Measurements from ENCODE around the gene DAP. TPM values are rescaled to one million over a fixed set of nuclear protein-coding genes. Genes with fewer than 3 reads are reported as not detected.

DAP gene
- total and polyA plus RNA-seq, 2 experiments from 2014 or later, result 35.7 to 37.6 TPM

- no peaks in the 10 kb centered on the region for H3F3A ChIP-seq (replicated peaks; ENCODE audit: low read depth)
Measured at GRCh38 chr5:10682801-10683525, 78.1 kb downstream of the DAP start.

More at GRCh38 chr5:10682801-10683525, 78.1 kb downstream of the DAP start:
- Histone ChIP-seq H3K9me2 (ENCODE audit: insufficient read depth) (no peaks in the 10 kb centered on the region), H3K4me2 (no peak overlapping the region), H3K36me3 (ENCODE audit: insufficient read depth) (no peaks in the 10 kb centered on the region), H2AFZ (no peak overlapping the region), H3K27ac (ENCODE audit: low read depth) (no peak overlapping the region), H3K4me1 (ENCODE audit: insufficient read depth) (peaks cover 16% of the 10 kb centered on the region), H3K79me2 (replicated peaks; ENCODE audit: insufficient read depth) (no peaks in the 10 kb centered on the region), H3K4me3 (no peak overlapping the region), H4K20me1 (replicated peaks; ENCODE audit: insufficient read depth) (no peaks in the 10 kb centered on the region; the same call in 1 of the 2 replicates), H3K27me3 (ENCODE audit: insufficient read depth) (no peaks in the 10 kb centered on the region)
- no peak overlapping the region for H3K27ac Mint-ChIP-seq
- ATAC-seq (no peak), DNase-seq (ENCODE audit: low spot score) (no peak)
- H3K27me3 Mint-ChIP-seq (ENCODE audit: insufficient read depth, low read depth, poor library complexity), result no peaks in the 10 kb centered on the region
- TF ChIP-seq CTCF (conservative IDR thresholded peaks at IDR 0.05; ENCODE audit: low read depth in 2 of 2), result no peak
- TF ChIP-seq EZH2 (IDR thresholded peaks at IDR 0.05; ENCODE audit: low read depth, unreplicated experiment), result no peak
- no peak for TF ChIP-seq EZH2phosphoT487 (IDR thresholded peaks at IDR 0.05; ENCODE audit: unreplicated experiment)
- no peak for TF ChIP-seq JUNB (IDR thresholded peaks at IDR 0.05; ENCODE audit: unreplicated experiment)
- no peak for TF ChIP-seq ZNF331 (CRISPR knock-in tag; IDR thresholded peaks at IDR 0.05; ENCODE audit: low read depth)
- no peak for TF ChIP-seq ZNF462 (CRISPR knock-in tag; IDR thresholded peaks at IDR 0.05)
- no peak for TF ChIP-seq NANOG (IDR thresholded peaks at IDR 0.05; ENCODE audit: borderline replicate concordance)
- TF ChIP-seq POLR2AphosphoS5 (IDR thresholded peaks at IDR 0.05; ENCODE audit: low read depth), result no peak
- no peak for TF ChIP-seq CREB1 (CRISPR knock-in tag; IDR thresholded peaks at IDR 0.05; ENCODE audit: low read depth)
- TF ChIP-seq REST (IDR thresholded peaks at IDR 0.05; ENCODE audit: unreplicated experiment), result no peak
- TF ChIP-seq ETS1 (IDR thresholded peaks at IDR 0.05), result no peak
- no peak for TF ChIP-seq STAT1 (IDR thresholded peaks at IDR 0.05; ENCODE audit: unreplicated experiment)
- TF ChIP-seq ZNF114 (CRISPR knock-in tag; IDR thresholded peaks at IDR 0.05), result no peak
- H3K9me3 Mint-ChIP-seq, result peaks cover 9% of the 10 kb centered on the region; the same call in 2 of the 3 replicates
- no peak overlapping the region for H3K4me3 Mint-ChIP-seq
- peaks cover 18% of the 10 kb centered on the region for H3K4me1 Mint-ChIP-seq
- H3K36me3 Mint-ChIP-seq (ENCODE audit: low read depth), result peaks cover 32% of the 10 kb centered on the region
